NB4 (cell line): ENCODE data around the gene ZMAT3.
A peak's percentile ranks its signal among the peaks of the same experiment; 100 is the strongest.

ENCODE experiments used
- CTCF ChIP-seq: IDR thresholded peaks from one replicate; pipeline ENCODE4 v1.5.1; 2012; ENCODE audit warnings: low read depth, low read length
- TF ChIP-seq, protein P1 (sequence below): IDR thresholded peaks from 2 replicates; pipeline ENCODE4 v1.6.1; 2011; ENCODE audit warnings: low read depth, low read length

GRCh38 chr3:179068779-179069530 is 2.7 kb downstream of the ZMAT3 start:
- TF ChIP-seq CTCF = peak; percentile 40
- TF ChIP-seq, protein P1, sequence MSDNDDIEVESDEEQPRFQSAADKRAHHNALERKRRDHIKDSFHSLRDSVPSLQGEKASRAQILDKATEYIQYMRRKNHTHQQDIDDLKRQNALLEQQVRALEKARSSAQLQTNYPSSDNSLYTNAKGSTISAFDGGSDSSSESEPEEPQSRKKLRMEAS = no peak
